GM12801 (cell line): ENCODE measurements around the gene ZNF778.

Experiments
- TF ChIP-seq, protein P1 (sequence below): IDR thresholded peaks from one replicate; pipeline ENCODE4 v1.5.1; 2011; ENCODE audit warnings: control low read depth; ENCODE audit not compliant: insufficient read length; ENCODE audit errors: extremely low read depth

ZNF778 gene

DNA sequence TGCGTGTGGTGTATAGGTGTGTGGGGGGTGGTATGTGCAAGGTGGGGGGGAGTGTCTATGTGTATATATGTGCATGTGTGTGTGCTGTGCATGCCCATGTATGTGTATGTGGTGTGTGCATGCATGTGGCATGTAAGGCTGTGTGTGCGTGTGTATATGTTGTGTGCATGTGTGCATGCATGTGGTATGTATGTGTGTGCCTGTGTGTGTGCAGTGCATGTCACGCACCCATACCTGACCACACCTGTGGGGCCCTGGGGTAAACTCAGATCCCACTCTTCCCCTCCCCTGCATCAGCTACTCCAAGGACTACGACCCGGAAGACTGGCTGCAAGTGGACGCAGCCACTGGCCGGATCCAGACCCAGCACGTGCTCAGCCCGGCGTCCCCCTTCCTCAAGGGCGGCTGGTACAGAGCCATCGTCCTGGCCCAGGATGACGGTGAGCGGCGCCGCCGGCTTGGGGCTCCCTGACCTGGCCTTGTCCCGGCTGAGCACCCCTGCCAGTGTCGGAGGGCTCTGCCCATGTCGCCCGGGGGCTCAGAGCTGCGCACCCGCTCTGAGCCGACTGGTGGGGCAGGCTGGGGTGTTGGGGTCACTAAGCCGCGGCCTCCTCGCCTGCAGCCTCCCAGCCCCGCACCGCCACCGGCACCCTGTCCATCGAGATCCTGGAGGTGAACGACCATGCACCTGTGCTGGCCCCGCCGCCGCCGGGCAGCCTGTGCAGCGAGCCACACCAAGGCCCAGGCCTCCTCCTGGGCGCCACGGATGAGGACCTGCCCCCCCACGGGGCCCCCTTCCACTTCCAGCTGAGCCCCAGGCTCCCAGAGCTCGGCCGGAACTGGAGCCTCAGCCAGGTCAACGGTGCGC, 26.2 kb upstream of the ZNF778 start:
- TF ChIP-seq, protein P1, sequence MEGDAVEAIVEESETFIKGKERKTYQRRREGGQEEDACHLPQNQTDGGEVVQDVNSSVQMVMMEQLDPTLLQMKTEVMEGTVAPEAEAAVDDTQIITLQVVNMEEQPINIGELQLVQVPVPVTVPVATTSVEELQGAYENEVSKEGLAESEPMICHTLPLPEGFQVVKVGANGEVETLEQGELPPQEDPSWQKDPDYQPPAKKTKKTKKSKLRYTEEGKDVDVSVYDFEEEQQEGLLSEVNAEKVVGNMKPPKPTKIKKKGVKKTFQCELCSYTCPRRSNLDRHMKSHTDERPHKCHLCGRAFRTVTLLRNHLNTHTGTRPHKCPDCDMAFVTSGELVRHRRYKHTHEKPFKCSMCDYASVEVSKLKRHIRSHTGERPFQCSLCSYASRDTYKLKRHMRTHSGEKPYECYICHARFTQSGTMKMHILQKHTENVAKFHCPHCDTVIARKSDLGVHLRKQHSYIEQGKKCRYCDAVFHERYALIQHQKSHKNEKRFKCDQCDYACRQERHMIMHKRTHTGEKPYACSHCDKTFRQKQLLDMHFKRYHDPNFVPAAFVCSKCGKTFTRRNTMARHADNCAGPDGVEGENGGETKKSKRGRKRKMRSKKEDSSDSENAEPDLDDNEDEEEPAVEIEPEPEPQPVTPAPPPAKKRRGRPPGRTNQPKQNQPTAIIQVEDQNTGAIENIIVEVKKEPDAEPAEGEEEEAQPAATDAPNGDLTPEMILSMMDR = no peak

DNA sequence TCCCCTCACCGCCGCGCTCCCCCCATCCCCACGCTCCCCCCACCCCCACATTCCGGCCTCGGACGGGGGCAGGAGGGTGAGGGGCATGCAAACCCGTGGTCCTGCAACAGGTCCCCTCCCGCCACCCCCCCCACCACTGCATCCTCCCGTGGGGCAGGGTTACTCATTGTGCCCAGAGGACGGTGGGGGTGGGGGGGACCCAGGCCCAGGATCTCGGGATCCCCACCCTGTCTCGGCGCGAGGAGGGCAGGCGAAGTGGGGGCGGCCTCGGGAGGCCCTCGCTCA, 25.7 kb upstream of the ZNF778 start:
- TF ChIP-seq, protein P1 = no peak

DNA sequence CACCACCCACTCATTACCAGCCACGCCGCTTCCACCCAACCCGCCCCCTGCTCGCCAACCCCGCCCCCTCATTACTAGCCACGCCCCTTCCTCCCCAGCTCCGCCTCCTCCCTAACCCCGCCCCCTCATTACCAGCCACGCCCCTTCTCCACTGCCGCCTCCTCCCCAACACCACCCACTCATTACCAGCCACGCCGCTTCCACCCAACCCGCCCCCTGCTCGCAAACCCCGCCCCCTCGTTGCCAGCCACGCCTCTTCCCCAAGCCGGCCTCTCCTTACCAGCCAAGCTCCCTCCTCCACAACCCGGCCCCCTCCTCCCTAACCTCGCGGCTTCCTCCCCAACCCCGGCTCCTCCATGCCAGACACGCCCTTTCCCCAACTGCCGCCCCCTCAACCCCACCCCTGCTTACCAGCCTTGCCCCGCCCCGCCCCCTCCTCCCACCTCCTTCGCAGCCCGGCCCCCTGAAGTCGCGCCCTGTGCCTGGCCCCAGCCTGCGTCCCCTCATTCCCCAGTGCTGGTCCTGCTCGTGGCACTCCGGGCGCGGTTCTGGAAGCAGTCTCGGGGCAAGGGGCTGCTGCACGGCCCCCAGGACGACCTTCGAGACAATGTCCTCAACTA, 24.4 kb upstream of the ZNF778 start:
- TF ChIP-seq, protein P1 = no peak

DNA sequence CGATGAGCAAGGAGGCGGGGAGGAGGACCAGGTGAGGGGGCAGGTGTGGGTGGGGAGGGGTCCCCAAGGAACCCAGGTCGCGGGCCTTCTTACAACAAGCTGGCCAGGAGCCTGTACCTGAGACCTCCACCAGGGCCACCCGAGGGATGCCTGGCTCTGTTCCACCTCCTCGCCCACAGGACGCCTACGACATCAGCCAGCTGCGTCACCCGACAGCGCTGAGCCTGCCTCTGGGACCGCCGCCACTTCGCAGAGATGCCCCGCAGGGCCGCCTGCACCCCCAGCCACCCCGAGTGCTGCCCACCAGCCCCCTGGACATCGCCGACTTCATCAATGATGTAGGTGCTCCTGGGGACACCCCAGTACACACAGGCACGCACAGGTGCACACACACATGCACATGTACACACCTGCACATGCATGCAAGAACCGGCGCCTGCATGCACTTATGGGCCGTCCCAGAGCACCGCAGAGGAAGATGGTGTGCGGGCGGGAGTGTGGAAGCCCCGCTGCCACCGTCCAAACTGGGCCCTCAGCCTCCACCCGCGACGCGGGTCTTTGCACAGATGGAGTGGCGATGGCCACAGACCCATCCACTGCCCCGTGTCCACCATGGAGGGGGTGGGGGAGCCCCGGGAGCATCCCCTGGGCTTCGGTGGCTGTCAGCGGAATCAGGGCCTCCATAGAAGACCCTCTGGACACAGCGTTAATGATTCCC, 23.8 kb upstream of the ZNF778 start:
- TF ChIP-seq, protein P1 = no peak

DNA sequence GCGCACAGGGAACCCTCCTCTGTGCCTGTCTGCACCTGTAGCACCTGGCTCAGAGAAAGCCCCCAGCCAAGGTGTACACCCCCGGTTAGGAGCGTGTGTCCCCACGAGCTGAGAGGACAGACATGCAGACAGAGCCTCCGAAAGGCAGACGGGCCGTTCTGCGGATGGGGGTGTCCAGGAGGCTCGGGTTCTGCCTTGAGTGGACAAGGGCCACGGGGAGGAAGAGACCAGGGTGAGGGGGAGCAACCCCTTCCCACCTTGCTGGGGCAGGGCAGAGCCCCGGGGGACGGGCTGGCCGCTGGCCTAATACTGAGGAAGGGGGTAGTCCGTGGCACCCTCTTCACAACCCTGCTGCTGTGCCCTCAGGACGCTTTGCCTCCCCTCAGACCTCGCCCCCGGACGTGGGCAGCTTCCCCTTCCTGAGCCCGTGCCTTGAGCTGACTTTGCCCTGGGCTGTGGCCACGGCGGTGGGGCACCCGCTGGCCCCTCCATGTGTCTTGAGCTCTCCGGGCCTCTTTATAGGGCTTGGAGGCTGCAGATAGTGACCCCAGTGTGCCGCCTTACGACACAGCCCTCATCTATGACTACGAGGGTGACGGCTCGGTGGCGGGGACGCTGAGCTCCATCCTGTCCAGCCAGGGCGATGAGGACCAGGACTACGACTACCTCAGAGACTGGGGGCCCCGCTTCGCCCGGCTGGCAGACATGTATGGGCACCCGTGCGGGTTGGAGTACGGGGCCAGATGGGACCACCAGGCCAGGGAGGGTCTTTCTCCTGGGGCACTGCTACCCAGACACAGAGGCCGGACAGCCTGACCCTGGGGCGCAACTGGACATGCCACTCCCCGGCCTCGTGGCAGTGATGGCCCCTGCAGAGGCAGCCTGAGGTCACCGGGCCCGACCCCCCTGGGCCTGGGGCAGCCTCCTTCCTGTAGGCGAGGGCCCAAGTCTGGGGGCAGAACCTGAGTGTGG, 22.9 kb upstream of the ZNF778 start:
- TF ChIP-seq, protein P1 = no peak

DNA sequence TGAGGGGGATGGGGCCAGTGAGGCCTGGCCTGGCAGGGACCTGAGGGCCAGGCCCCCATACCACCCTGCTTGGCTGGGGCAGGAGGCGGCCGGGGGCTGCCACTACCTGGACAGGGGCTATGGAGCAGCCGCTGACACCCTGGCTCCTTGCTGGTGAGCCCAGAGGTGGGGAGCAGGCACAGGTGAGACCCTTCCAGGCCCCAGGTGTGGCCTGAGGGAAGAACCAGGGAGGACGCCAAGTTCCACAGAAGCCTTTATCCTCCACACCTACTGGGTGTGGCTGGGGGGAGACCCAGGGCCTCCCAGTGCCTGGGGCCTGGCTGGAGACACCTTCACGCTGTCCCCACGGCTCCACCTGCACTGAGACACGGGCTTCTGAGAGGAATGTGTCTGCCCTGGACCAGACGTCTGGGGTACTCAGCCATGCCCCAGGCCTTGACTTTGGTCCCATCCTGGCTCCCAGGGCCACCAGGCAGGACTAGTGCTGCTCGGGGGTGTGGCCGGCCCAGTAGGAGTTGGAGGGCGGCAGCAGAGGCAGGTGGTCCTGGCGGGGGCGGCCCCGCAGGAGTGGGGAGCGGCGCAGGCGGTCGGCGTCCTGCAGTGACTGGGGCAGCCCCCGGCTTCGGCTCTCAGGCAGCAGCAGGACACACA, 21.9 kb upstream of the ZNF778 start:
- TF ChIP-seq, protein P1 = no peak
